Left forelimb (tissue), 1 donor: Measurements from ENCODE around the gene KCNV2.
"Not testable (repeated sequence)": the region's sequence is repeated elsewhere in the genome, so short reads cannot be mapped to it uniquely, and the experiment has no call there.

Experiments used
- DNase-seq: peaks from one replicate; pipeline ENCODE4 v3.0.0-alpha.2; 2018; ENCODE audit warnings: low spot score

Gene KCNV2

DNA sequence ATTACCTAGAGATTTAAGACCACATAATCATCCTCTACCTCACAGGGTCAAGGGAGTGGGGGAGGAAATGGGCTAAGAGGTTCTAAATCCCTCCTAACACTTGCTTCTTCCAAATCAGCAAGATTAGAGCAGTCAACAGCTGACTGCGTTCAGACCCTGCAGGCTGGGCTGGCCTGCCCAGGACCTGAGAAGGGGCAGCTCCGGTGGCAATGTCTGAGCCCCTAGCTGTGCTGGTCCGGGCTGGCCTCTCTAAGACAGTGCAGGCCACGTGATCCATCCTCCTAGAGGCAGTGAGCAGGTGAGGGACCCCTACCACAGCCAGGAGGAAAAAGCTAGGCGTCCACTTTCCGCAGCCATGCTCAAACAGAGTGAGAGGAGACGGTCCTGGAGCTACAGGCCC, at the start of gene KCNV2:
Gene KCNV2, plus strand, starts transcription at position 126 of the 400 bp plus-strand sequence. Its CDS starts 230 bp downstream, at position 356.
- no peak for DNase-seq

- no peak for DNase-seq
These were observed 44.1 kb upstream of the KCNV2 start for GRCh38 chr9:2673161-2673560.

DNA sequence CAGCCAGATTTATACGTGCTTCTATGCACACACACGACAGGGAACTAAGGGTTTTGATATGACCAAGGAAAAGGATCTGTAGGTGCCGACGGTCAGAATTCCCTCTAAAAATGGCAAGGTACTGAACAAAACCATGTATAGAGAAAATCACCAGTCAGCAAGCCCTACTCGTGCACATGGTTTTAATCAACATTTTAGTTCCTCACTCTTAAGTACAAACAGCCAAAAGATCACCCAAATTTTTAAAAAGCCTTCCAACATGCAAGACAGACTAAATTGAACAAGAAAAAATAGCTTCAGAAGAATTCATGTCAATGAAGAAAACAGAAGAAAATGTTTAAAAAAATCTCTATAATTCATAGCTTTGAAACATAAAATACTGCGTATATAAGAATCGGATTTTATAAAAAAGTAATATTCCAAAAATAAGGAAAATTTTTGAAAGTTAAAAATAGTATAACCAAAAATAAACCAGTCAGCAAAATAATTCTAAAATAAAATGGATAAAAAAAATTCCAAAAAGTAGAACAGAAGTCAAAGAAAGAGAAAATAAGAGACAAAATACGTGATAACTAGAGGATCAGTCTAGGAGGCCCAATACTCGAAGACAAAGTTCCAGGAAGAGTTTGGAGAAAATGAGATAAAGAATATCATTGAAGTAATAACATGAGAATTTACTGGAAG, 43.0 kb upstream of the KCNV2 start:
- DNase-seq, result no peak

DNA sequence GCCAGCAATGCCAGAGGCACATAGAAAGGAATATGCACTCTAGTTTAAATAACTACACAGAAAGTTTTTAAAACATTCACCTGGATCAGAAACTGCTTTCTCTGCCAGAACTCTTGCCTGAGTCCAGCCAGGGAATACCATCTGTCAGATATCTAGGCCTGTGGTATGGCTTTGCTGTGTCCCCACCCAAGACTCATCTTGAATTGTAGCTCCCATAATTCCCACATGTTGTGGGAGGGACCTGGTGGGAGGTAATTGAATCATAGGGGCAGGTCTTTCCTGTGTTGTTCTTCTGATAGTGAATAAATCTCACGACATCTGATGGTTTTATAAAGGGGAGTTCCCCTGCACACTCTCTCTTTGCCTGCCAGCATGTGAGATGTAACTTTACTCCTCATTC, 41.5 kb upstream of the KCNV2 start:
- no peak for DNase-seq

- no peak for DNase-seq
These were observed 40.8 kb upstream of the KCNV2 start for GRCh38 chr9:2676466-2676865.

DNA sequence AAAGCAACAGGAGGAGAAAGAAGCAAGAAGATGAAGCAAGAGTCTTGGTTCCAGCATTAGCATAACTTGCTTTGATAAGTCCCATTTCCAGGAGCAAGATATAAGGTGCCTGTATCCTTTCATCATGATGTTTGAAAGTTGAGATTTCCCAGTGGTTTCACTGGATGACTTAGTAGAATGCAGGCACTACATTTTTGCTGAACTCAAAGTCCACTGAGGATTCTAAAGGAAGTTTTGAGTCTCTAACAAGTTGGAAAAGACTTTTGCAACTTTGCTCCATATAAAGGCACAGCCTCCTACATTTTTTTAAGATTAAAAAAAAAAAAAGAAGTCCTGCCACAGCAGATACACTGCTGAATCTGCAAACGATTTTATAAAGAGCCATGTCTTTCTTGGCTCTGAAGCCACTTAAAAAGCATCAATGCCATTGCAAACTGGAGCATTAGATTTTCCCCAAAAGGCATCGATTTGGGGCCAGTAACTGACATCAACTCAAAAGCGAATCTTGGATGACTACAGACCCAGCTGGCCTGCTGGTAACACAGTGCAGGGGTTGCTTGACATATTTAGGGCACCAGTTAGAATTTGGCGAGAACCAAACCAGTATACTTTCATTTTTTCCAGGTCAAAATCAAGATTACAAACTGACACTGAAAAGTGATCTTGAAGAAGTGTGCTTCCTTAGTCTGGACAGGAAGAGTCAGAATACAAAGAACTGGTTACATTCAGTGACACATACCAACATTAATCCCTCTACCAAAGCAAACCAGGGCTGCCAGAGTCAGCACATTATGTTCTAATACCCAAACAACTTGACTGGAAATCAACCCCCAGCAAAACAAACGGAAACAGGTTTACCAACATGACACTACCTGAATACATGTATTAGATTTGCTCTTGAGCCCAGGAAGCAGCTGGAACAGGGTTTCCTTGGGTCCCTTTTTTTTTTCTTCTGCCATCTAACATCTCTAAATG, 39.1 kb upstream of the KCNV2 start:
- DNase-seq, result no peak

DNA sequence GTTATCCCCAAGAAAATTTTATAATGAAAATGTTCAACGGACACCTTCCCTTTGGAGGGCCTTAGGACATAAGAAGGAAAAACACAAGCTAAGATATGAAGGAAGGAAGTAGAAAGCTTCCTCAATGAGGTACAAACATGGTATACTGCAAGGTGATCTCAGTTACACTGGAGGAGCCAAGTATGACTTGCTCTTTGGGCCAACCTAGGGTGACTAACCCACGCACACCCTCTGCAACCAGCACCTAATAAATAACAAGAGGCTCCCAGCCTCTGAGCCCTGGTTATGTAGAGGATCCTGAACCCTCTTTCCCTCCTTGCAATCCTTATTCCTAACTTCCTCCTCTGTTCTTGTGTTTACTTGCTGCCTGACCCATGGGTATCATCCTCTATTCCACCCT, 38.3 kb upstream of the KCNV2 start:
- DNase-seq, result no peak

DNA sequence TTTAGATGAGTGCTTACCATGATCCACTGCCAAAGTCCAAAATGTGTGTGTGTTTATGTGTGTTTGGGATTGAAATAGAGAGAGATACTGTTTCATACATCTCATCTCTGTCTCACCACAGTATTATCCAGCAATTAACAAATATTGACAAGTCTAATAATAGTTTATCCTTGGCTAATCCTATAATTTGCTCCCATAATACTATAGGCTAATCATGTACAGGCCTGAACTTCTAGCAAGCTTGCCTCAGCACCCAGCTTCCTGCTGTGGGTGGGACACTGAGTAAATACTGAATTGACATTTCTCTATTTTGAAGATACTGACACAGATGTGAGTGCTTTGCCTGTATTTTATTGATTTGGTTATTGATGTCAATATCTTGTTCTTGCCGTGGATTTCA, 35.3 kb upstream of the KCNV2 start:
- DNase-seq, result no peak

DNA sequence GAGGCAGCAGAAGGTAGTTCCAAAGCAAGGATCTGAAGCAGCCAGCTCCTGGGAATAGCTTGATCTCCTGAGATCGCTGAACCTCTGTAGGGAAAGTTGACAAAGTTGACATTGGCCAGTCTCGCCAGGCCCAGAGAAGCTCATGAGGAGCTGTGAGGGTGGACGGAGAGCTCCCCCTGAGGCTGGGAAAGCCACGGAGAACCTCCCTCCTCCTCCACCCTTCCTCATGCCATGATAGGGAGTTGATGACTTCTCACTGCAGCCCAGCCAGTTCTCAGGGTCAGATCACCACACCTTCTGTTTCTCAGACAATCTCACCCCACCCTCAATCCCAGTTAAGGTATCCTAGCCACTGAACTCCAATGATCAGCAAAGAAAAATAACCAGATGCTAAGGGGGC, 30.4 kb upstream of the KCNV2 start:
- DNase-seq, result no peak

- no peak for DNase-seq
These were observed 28.7 kb upstream of the KCNV2 start for GRCh38 chr9:2688636-2689035.

- no peak for DNase-seq
These were observed 26.1 kb upstream of the KCNV2 start for GRCh38 chr9:2691212-2691611.

DNA sequence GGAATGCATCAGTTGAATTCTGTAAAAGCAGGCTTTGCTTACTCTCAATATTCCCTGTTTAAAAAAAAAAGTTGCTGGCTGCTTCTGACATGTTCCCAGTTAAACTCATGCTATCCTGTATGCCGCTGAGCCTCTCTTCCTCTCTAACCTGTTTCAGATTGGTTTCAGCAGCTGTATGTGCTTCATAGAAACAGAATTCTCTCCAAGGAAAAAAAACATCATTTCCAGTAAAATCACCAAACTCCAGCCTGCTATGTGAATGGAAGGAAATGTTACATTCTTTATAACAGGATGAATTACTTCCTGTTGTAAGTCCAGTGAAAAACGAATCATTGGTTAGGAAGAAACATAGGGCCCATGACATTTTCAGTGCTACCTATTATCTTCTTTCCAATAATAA, 25.7 kb upstream of the KCNV2 start:
- DNase-seq, result no peak

DNA sequence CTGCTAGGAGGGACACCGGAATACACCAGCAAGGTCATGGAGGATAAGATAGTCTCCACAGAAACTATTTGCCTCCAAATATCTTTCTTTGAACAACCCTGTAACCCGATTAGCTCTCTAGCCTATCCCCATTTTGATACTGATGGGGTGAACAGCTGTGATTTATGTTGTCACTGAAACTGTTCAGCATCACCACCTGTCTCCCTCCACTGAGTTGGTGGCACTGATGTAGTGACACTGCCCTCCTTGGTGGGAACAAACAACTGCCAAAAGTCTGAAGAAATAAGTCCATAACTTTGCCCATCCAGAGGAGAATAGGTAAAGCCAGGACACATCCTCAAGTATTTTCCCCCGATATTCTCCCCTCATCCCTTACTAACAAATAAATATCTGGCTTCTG, 24.3 kb upstream of the KCNV2 start:
- no peak for DNase-seq

- DNase-seq, result no peak
These were observed 19.8 kb upstream of the KCNV2 start for GRCh38 chr9:2697492-2697891.

- no peak for DNase-seq
These were observed 16.9 kb upstream of the KCNV2 start for GRCh38 chr9:2700398-2700797.

DNA sequence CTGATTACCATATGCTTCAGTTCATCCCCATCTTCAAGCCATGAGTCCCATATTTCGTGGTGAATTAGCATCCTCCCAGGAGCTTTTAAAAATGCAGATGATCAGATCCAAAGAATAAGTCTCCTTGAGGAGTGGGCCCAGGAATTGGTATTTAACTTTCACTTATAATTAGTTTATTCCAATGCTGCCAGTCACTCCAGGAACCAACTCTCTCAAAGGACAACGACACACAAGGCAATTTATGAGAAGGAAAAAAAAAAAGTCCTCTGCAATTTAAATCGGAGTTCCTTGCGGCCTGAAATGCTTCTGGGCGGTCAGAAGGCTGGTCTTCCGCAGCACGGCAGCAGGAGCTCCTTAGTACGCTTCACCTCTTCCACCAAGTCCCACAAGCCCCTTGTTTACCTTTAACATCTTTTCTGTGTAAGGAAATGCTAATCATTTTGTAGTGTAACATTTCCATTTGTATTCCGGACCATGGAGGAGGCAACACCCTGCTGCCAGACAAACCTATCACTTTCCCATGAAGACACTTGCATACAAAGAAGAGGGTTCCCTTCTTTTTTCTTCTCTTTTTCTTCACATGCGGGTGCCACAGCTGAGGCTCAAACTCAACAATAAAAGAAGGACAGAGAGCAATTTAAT, 16.3 kb upstream of the KCNV2 start:
- no peak for DNase-seq

DNA sequence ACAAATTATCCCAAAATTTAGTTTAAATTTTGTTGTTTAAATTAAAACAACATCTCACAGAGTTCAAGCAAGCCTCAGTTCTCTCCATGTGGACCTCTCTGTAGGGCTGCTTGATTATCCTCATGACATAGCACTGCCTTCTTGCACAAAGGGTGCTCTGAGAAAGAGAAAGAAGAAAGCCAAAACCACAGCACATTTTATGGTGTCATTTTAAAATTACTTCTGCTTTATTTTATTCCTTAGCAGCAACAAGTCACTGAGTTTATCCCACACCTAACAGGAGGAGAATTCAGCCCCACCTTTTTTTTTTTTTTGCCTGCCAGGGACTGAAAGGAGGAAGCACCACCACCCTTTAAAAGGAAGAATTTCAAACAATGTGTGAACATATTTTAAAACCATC, 12.8 kb upstream of the KCNV2 start:
- DNase-seq, result no peak

DNA sequence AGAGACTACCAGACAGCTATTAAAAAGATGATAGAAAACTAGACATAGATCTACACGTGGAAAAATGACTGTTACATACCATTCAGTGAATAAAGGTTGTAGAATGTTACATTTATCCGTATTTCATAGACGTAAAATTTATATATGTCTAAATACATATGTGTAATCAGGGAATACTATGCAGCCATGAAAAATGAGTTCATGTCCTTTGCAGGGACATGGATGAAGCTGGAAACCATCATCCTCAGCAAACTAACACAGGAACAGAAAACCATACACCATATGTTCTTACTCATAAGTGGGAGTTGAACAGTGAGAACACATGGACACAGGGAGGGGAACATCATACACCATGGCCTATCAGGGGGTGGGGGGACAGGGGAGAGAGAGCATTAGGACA, 10.1 kb upstream of the KCNV2 start:
- DNase-seq, result not testable (repeated sequence)

DNA sequence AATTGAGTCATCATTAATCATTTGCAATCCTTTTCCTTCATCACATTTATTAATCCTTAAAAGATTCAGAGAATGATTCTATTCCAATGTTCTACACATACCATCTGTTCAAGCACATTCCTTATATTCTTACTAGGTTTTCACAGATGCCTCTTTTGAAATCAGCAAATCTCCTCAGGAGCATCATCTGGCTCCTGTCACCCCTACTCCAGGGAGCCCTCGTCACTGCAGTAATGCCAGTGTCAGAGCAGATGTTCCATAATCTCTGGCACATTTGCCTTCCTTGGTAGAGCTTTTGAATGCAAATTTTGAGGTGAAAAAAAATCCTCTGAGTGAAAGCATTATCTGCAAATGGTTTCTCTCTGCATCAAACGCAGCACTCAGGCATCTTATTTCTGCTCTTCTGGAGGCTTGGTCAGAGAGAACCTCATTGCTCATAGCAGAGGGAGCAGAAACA, 7.6 kb upstream of the KCNV2 start:
- DNase-seq, result no peak

GRCh38 chr9:2711716-2712115, 5.6 kb upstream of the KCNV2 start:
- DNase-seq, result no peak

GRCh38 chr9:2718001-2718697, 839 bp downstream of the KCNV2 start:
- no peak for DNase-seq

DNA sequence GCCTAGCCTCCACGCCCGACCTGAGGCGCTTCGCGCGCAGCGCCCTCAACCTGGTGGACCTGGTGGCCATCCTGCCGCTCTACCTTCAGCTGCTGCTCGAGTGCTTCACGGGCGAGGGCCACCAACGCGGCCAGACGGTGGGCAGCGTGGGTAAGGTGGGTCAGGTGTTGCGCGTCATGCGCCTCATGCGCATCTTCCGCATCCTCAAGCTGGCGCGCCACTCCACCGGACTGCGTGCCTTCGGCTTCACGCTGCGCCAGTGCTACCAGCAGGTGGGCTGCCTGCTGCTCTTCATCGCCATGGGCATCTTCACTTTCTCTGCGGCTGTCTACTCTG, 1.4 kb downstream of the KCNV2 start:
- DNase-seq, result no peak
